ENCODE measurements around the gene SLC39A3.

DNA sequence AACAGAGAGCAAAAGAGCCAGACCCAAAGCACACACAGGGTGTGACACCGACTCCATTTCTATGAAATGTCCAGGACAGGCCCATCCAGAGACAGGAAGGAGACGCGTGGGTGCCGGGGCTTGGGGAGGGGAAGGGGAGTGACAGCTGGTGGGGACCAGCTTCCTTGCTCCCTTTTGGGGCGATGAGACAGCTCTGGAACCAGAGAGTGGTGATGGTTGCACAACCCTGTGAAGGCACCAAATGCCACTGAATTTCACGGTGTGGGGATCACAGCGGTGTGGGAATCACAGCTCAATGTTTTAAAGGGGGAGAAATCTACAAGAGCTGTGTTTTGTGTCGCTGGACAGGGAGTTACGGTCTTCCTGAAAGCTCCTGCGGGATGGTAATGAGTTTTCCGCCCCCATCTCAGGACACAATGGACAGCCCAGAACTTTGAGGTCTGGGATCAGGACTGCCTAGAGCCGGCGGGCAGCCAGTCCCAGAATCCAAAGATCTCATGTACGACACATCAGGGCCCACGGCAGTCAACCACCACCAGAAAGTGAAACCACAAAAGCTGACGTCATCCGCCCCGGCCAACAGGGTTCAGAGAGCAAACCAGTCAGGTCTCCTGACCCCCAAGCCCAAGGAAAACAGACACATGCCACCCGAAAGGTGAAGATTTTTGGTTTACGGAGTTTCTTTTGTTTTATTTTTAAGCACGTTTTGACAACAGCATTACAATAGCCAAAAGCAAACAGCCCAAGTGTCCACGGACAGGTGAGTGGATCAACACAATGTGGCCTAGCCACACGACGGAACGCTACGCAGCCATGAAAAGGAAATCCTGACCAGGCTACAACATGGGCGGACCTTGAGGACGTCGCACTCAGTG, 36.0 kb upstream of the SLC39A3 start:
- TF ChIP-seq, protein P1, sequence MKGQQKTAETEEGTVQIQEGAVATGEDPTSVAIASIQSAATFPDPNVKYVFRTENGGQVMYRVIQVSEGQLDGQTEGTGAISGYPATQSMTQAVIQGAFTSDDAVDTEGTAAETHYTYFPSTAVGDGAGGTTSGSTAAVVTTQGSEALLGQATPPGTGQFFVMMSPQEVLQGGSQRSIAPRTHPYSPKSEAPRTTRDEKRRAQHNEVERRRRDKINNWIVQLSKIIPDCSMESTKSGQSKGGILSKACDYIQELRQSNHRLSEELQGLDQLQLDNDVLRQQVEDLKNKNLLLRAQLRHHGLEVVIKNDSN (IDR thresholded peaks at IDR 0.05; ENCODE audit: borderline replicate concordance, extremely low read length, insufficient read depth, low read depth, low read length): no peak
- TF ChIP-seq, protein P2, sequence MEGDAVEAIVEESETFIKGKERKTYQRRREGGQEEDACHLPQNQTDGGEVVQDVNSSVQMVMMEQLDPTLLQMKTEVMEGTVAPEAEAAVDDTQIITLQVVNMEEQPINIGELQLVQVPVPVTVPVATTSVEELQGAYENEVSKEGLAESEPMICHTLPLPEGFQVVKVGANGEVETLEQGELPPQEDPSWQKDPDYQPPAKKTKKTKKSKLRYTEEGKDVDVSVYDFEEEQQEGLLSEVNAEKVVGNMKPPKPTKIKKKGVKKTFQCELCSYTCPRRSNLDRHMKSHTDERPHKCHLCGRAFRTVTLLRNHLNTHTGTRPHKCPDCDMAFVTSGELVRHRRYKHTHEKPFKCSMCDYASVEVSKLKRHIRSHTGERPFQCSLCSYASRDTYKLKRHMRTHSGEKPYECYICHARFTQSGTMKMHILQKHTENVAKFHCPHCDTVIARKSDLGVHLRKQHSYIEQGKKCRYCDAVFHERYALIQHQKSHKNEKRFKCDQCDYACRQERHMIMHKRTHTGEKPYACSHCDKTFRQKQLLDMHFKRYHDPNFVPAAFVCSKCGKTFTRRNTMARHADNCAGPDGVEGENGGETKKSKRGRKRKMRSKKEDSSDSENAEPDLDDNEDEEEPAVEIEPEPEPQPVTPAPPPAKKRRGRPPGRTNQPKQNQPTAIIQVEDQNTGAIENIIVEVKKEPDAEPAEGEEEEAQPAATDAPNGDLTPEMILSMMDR (IDR thresholded peaks at IDR 0.05 in 2 of 3, conservative IDR thresholded peaks at IDR 0.05 in 1 of 3; ENCODE audit: control insufficient read depth in 2 of 3, extremely low read depth in 1 of 3, insufficient read depth in 1 of 3, low read depth in 3 of 3, low read length in 3 of 3): no peak

Measured in GM12878 (cell line).